Activated naive CD4-positive, alpha-beta T cell treated with anti-CD3 and anti-CD28 coated beads, Interleukin-2, amount 10 ng/mL, durations not matched to agents 7 days and 5 days (primary cell): ENCODE measurements around the gene CCN2.

ENCODE experiments used
- CTCF ChIA-PET: fragments of 350-600 bp; sonication (Branson Sonifier 250); formaldehyde crosslinking; loops from one replicate; lab custom pipeline; 2021; ENCODE audit warnings: antibody characterized with exemption; lab: Charles Lee
- DNase-seq: peaks from one replicate; pipeline ENCODE4 v3.0.0-alpha.2; 2020
- H3K27ac Mint-ChIP-seq: one replicate; pipeline ENCODE4 v1.8.0; 2021; ENCODE audit warnings: mild to moderate bottlenecking, moderate library complexity, mixed read lengths
- H3K27me3 Mint-ChIP-seq: one replicate; pipeline ENCODE4 v1.8.0; 2021; ENCODE audit warnings: mild to moderate bottlenecking, mixed read lengths
- H3K36me3 Mint-ChIP-seq: one replicate; pipeline ENCODE4 v1.8.0; 2021; ENCODE audit warnings: mixed read lengths
- H3K4me1 Mint-ChIP-seq: one replicate; pipeline ENCODE4 v1.8.0; 2021; ENCODE audit warnings: mixed read lengths
- H3K4me3 Mint-ChIP-seq: one replicate; pipeline ENCODE4 v1.8.0; 2021; ENCODE audit warnings: mild to moderate bottlenecking, moderate library complexity, mixed read lengths
- H3K9me3 Mint-ChIP-seq: one replicate; pipeline ENCODE4 v1.8.0; 2021; ENCODE audit warnings: mixed read lengths

The CCN2 gene

GRCh38 chr6:131979515-131980337 is 28.6 kb upstream of the CCN2 start:
- Mint-ChIP-seq H3K4me3 (no peak overlapping the region), H3K36me3 (no peaks in the 10 kb centered on the region), H3K4me1 (no peaks in the 10 kb centered on the region), H3K27ac (no peak overlapping the region), H3K9me3 (no peaks in the 10 kb centered on the region), H3K27me3 (no peaks in the 10 kb centered on the region)
- CTCF ChIA-PET = no interaction called here
- DNase-seq = no peak

GRCh38 chr6:131978522-131978921 is 27.4 kb upstream of the CCN2 start:
- Mint-ChIP-seq H3K27me3 (no peaks in the 10 kb centered on the region), H3K9me3 (no peaks in the 10 kb centered on the region), H3K27ac (no peak overlapping the region), H3K4me1 (no peaks in the 10 kb centered on the region), H3K36me3 (no peaks in the 10 kb centered on the region), H3K4me3 (no peak overlapping the region)
- DNase-seq = no peak
- CTCF ChIA-PET = no interaction called here

DNA sequence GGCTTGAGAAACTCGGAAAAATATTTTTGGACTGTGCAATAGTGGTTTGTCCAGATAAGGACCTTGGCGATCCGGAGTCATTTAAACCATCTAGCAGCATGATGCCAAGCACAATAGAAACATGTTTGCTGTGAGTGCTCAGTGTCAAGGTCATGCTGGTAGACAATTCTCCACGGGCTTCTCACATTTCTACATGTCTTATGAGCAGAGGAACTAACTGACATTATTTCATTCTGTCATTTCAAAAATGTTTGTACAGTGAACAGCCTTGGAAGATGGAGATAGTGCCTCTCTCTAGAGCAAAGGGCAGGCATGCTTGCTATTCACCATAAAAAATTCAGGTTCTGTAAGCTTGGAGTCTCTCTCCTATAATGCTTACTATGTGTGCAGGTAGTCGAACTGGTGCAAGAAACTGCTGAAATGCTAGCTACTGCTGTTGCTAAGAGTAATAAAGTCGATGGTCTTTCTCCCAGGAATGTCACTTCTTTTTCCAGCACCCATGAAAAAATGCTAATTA is 25.4 kb upstream of the CCN2 start:
- H3K27ac Mint-ChIP-seq = no peak overlapping the region
- H3K36me3 Mint-ChIP-seq = no peaks in the 10 kb centered on the region
- no peaks in the 10 kb centered on the region for H3K9me3 Mint-ChIP-seq
- H3K4me3 Mint-ChIP-seq = no peak overlapping the region
- no peaks in the 10 kb centered on the region for H3K4me1 Mint-ChIP-seq
- CTCF ChIA-PET = no interaction called here
- no peak for DNase-seq
- no peaks in the 10 kb centered on the region for H3K27me3 Mint-ChIP-seq

DNA sequence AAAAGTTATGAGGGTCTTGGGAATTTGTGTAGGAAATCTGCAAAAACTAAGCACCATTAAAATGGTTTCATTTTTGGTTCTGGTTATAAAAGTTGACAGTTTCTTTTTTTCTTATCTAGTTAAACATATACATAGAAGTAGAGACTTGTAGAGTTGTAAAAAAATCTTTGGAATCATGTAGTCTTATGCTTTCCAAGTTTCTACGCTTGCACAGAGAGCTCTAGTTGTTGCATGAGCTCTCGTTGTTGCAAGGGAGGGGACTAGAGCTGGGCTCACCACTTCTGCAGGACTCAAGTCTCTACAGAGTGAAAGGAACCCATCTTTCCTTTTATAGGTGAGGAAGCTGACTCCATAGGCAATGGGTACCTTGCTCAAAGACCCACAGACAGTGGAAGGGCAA is 21.6 kb upstream of the CCN2 start:
- Mint-ChIP-seq H3K9me3 (no peaks in the 10 kb centered on the region), H3K4me1 (no peaks in the 10 kb centered on the region), H3K4me3 (no peak overlapping the region), H3K27ac (no peak overlapping the region), H3K36me3 (no peaks in the 10 kb centered on the region), H3K27me3 (no peaks in the 10 kb centered on the region)
- DNase-seq = no peak
- CTCF ChIA-PET = no interaction called here

DNA sequence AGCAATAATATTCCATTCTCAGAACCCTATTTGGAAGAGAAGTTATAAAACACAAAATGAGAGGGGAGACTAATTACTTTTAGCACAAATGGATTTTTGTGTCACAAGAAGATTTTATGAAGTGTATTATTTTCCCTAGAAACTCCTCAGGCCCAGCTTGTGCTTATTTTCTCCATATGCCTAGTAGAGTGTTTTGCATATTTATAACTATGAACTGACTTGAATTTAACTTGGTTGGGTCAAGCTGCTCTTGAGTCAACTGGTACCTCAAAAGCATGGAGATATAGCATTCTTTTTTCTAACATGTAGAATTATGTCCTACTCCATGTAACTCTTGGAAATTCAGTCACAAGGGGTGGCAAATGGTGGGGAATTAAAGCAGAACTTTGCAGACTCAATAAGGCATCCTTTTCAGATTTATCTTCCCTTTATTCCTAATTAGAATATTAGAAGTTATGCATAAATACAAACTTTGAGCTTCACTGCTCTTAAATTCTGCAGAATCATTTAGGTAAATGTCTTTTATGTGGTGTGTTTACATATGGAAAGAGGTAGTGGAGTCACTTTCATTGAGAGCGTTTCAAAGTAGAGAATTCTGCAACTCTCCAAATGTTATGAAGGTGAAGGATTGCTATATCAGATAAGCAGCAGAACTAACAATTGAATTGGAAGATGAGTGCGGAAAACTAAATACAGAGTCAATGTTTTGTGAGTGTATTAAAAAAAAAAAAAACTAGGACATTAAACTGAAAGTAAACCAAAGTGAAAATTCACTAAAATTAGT is 19.1 kb upstream of the CCN2 start:
- Mint-ChIP-seq H3K27me3 (no peaks in the 10 kb centered on the region), H3K27ac (no peak overlapping the region)
- CTCF ChIA-PET = interaction anchor here (1.2 kb wide), 1 partner anchor 56 kb away, joined by 3 read pairs; no protein-coding TSS in a partner anchor

DNA sequence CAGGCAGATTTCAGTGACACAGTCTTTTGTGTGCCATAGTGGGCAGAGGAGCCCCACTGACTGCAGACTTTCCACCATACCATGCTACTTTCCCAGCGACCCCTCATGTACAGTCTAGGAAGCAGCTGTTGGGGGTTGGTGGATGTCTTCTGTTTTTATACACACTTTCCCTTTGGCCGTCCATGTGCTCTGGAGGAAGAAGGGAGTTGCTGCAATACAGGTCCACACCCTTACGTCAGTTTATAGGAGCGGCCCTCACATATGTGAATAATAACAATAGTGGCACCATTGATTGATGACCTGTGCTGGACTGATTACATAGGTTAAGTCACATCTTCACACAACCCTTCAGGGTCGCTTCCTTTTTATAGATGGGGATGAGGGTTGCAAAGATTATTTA is 17.5 kb upstream of the CCN2 start:
- no peaks in the 10 kb centered on the region for H3K27me3 Mint-ChIP-seq
- H3K36me3 Mint-ChIP-seq = no peaks in the 10 kb centered on the region
- H3K4me1 Mint-ChIP-seq = no peaks in the 10 kb centered on the region
- no peak for DNase-seq
- no peak overlapping the region for H3K27ac Mint-ChIP-seq
- H3K9me3 Mint-ChIP-seq = no peaks in the 10 kb centered on the region
- CTCF ChIA-PET = no interaction called here
- no peak overlapping the region for H3K4me3 Mint-ChIP-seq

More for the DNA sequence above, 19.1 kb upstream of the CCN2 start:
- Mint-ChIP-seq H3K4me1 (no peaks in the 10 kb centered on the region), H3K36me3 (no peaks in the 10 kb centered on the region), H3K4me3 (no peak overlapping the region), H3K9me3 (no peaks in the 10 kb centered on the region)
- no peak for DNase-seq

DNA sequence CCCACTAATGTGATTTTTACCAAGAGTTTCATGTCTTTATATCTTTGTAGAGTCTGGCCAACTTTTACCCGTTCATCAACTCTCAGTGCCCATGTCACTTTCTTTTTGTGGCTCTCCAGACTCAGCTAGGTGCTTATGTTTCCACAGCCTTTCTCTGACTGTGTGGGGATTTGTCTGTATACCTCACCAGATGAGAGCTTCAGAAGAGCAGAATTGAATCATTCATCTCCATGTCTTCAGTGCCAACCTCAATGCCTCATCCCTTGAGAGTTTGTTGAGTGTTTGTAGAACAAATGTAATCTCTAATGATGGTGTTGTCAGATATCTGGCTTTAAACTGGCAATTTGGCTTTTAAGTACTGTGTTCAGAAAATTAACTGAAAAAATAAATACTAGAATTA is 16.8 kb upstream of the CCN2 start:
- Mint-ChIP-seq H3K27ac (no peak overlapping the region), H3K9me3 (no peaks in the 10 kb centered on the region), H3K4me1 (no peaks in the 10 kb centered on the region), H3K4me3 (no peak overlapping the region), H3K36me3 (no peaks in the 10 kb centered on the region), H3K27me3 (no peaks in the 10 kb centered on the region)
- CTCF ChIA-PET = no interaction called here
- DNase-seq = no peak

DNA sequence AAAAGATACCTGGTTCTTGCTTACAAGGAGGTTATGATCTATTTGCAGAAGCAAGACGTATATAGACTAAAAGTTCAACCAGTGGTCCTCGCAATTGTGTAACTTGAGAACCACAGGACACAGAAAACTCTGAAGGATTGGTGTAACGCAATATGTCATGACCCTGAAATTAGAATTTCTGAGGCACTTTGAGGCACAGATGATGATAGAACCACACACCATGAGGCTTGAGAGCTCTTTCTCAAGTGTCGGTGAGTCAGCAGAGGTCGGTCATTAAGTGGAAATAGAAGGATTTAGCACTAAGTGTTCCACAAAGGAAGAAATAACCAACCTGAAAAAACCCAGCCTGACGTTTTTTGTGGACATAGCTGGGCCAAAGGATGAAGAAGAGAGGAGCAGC is 15.3 kb upstream of the CCN2 start:
- H3K36me3 Mint-ChIP-seq = no peaks in the 10 kb centered on the region
- no peak overlapping the region for H3K4me3 Mint-ChIP-seq
- H3K9me3 Mint-ChIP-seq = no peaks in the 10 kb centered on the region
- CTCF ChIA-PET = interaction anchor here (1.0 kb wide), 1 partner anchor 30 kb away, joined by 3 read pairs; no protein-coding TSS in a partner anchor
- H3K4me1 Mint-ChIP-seq = no peaks in the 10 kb centered on the region
- H3K27ac Mint-ChIP-seq = no peak overlapping the region
- no peak for DNase-seq
- H3K27me3 Mint-ChIP-seq = no peaks in the 10 kb centered on the region

DNA sequence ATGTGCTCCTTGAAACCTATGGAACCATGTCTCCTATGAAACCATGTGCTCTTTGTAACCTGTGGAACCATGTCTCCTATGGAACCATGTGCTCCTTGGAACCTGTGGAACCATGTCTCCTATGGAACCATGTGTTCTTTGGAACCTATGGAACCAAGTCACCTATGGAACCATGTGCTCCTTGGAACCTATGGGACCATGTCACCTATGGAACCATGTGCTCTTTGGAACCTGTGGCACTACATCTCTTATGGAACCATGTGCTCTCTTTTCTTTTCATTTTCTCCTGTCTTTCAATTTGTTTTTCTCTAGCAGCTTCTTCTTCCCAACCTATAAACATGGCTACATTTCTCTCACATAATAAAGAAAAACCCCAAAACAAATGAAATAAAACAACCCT is 11.9 kb upstream of the CCN2 start:
- H3K27ac Mint-ChIP-seq = no peak overlapping the region
- no peaks in the 10 kb centered on the region for H3K27me3 Mint-ChIP-seq
- CTCF ChIA-PET = no interaction called here
- H3K4me3 Mint-ChIP-seq = no peak overlapping the region
- no peak for DNase-seq
- H3K4me1 Mint-ChIP-seq = no peaks in the 10 kb centered on the region
- no peaks in the 10 kb centered on the region for H3K9me3 Mint-ChIP-seq
- no peaks in the 10 kb centered on the region for H3K36me3 Mint-ChIP-seq

GRCh38 chr6:131960371-131961133 is 9.4 kb upstream of the CCN2 start:
- Mint-ChIP-seq H3K4me1 (no peaks in the 10 kb centered on the region), H3K27ac (no peak overlapping the region), H3K27me3 (no peaks in the 10 kb centered on the region), H3K4me3 (no peak overlapping the region), H3K9me3 (no peaks in the 10 kb centered on the region), H3K36me3 (no peaks in the 10 kb centered on the region)
- CTCF ChIA-PET = no interaction called here
- no peak for DNase-seq

- Mint-ChIP-seq H3K4me1 (no peaks in the 10 kb centered on the region), H3K27me3 (peaks cover 4% of the 10 kb centered on the region), H3K4me3 (no peak overlapping the region), H3K9me3 (no peaks in the 10 kb centered on the region), H3K27ac (no peak overlapping the region), H3K36me3 (no peaks in the 10 kb centered on the region)
- CTCF ChIA-PET = interaction anchor here (1.2 kb wide), 1 partner anchor 8 kb away, joined by 3 read pairs; the partner anchor contains the start of gene CCN2
- DNase-seq = no peak
Observed at GRCh38 chr6:131958542-131959470, 7.6 kb upstream of the CCN2 start.

GRCh38 chr6:131958095-131958494 is 6.9 kb upstream of the CCN2 start:
- Mint-ChIP-seq H3K27ac (no peak overlapping the region), H3K9me3 (no peaks in the 10 kb centered on the region), H3K4me1 (no peaks in the 10 kb centered on the region), H3K36me3 (no peaks in the 10 kb centered on the region), H3K27me3 (peaks cover 9% of the 10 kb centered on the region), H3K4me3 (no peak overlapping the region)
- no peak for DNase-seq
- CTCF ChIA-PET = no interaction called here

- Mint-ChIP-seq H3K4me3 (no peak overlapping the region), H3K9me3 (no peaks in the 10 kb centered on the region), H3K36me3 (no peaks in the 10 kb centered on the region), H3K27ac (no peak overlapping the region), H3K27me3 (peaks cover 28% of the 10 kb centered on the region), H3K4me1 (peaks cover 4% of the 10 kb centered on the region)
- CTCF ChIA-PET = interaction anchor here (0.9 kb wide), 1 partner anchor 41 kb away, joined by 3 read pairs; no protein-coding TSS in a partner anchor
- DNase-seq = no peak
Observed at GRCh38 chr6:131955876-131956275, 4.7 kb upstream of the CCN2 start.
